Measurements from ENCODE around the gene ZFAND6.

ZFAND6 gene

GRCh38 chr15:80026310-80026709 is 33.2 kb upstream of the ZFAND6 start:
- TF ChIP-seq CTCF (IDR thresholded peaks at IDR 0.05; ENCODE audit: poor library complexity, severe bottlenecking): no peak
- DNase-seq (ENCODE audit: low spot score) (no peak), ATAC-seq (ENCODE audit: low read depth) (no peak)
- no peaks in the 10 kb centered on the region for H3K4me1 ChIP-seq (ENCODE audit: insufficient read depth, poor library complexity, severe bottlenecking)
- no peaks in the 10 kb centered on the region for H3K27me3 ChIP-seq (ENCODE audit: insufficient read depth, poor library complexity, severe bottlenecking)
- H3K4me3 ChIP-seq (ENCODE audit: severe bottlenecking): no peak overlapping the region
- H3K9me3 ChIP-seq (ENCODE audit: severe bottlenecking): no peaks in the 10 kb centered on the region
- no peaks in the 10 kb centered on the region for H3K36me3 ChIP-seq (ENCODE audit: low read depth)
- H3K27ac ChIP-seq (ENCODE audit: poor library complexity, severe bottlenecking): no peak overlapping the region

- ATAC-seq (ENCODE audit: low read depth) (no peak), DNase-seq (ENCODE audit: low spot score) (peak; percentile 35)
- Histone ChIP-seq H3K27ac (ENCODE audit: poor library complexity, severe bottlenecking) (no peak overlapping the region), H3K9me3 (ENCODE audit: severe bottlenecking) (no peaks in the 10 kb centered on the region), H3K4me3 (ENCODE audit: severe bottlenecking) (no peak overlapping the region), H3K4me1 (ENCODE audit: insufficient read depth, poor library complexity, severe bottlenecking) (no peaks in the 10 kb centered on the region), H3K36me3 (ENCODE audit: low read depth) (no peaks in the 10 kb centered on the region), H3K27me3 (ENCODE audit: insufficient read depth, poor library complexity, severe bottlenecking) (no peaks in the 10 kb centered on the region)
- TF ChIP-seq CTCF (IDR thresholded peaks at IDR 0.05; ENCODE audit: poor library complexity, severe bottlenecking): no peak
Observed at GRCh38 chr15:80026754-80027153, 32.7 kb upstream of the ZFAND6 start.

GRCh38 chr15:80028937-80029336 is 30.5 kb upstream of the ZFAND6 start:
- no peak overlapping the region for H3K27ac ChIP-seq (ENCODE audit: poor library complexity, severe bottlenecking)
- no peaks in the 10 kb centered on the region for H3K27me3 ChIP-seq (ENCODE audit: insufficient read depth, poor library complexity, severe bottlenecking)
- no peak for DNase-seq (ENCODE audit: low spot score)
- H3K36me3 ChIP-seq (ENCODE audit: low read depth): no peaks in the 10 kb centered on the region
- H3K4me3 ChIP-seq (ENCODE audit: severe bottlenecking): no peak overlapping the region
- TF ChIP-seq CTCF (IDR thresholded peaks at IDR 0.05; ENCODE audit: poor library complexity, severe bottlenecking): no peak
- H3K4me1 ChIP-seq (ENCODE audit: insufficient read depth, poor library complexity, severe bottlenecking): peaks cover 17% of the 10 kb centered on the region
- H3K9me3 ChIP-seq (ENCODE audit: severe bottlenecking): no peaks in the 10 kb centered on the region
- no peak for ATAC-seq (ENCODE audit: low read depth)

GRCh38 chr15:80031841-80032240 is 27.6 kb upstream of the ZFAND6 start:
- no peak for DNase-seq (ENCODE audit: low spot score)
- Histone ChIP-seq H3K27ac (ENCODE audit: poor library complexity, severe bottlenecking) (peak overlapping the region; percentile 55), H3K36me3 (ENCODE audit: low read depth) (no peaks in the 10 kb centered on the region), H3K9me3 (ENCODE audit: severe bottlenecking) (no peaks in the 10 kb centered on the region), H3K4me1 (ENCODE audit: insufficient read depth, poor library complexity, severe bottlenecking) (peaks cover 17% of the 10 kb centered on the region), H3K4me3 (ENCODE audit: severe bottlenecking) (no peak overlapping the region), H3K27me3 (ENCODE audit: insufficient read depth, poor library complexity, severe bottlenecking) (no peaks in the 10 kb centered on the region)
- TF ChIP-seq CTCF (IDR thresholded peaks at IDR 0.05; ENCODE audit: poor library complexity, severe bottlenecking): no peak
- ATAC-seq (ENCODE audit: low read depth): 0 out of 3 replicates have a peak, but pooled peaks have one; percentile 3

- H3K4me1 ChIP-seq (ENCODE audit: insufficient read depth, poor library complexity, severe bottlenecking): peaks cover 17% of the 10 kb centered on the region
- DNase-seq (ENCODE audit: low spot score) (no peak), ATAC-seq (ENCODE audit: low read depth) (no peak)
- no peak overlapping the region for H3K4me3 ChIP-seq (ENCODE audit: severe bottlenecking)
- H3K27ac ChIP-seq (ENCODE audit: poor library complexity, severe bottlenecking): no peak overlapping the region
- H3K9me3 ChIP-seq (ENCODE audit: severe bottlenecking): no peaks in the 10 kb centered on the region
- H3K27me3 ChIP-seq (ENCODE audit: insufficient read depth, poor library complexity, severe bottlenecking): no peaks in the 10 kb centered on the region
- no peaks in the 10 kb centered on the region for H3K36me3 ChIP-seq (ENCODE audit: low read depth)
- no peak for TF ChIP-seq CTCF (IDR thresholded peaks at IDR 0.05; ENCODE audit: poor library complexity, severe bottlenecking)
Observed at GRCh38 chr15:80034629-80035028, 24.8 kb upstream of the ZFAND6 start.
